Fibroblast of pulmonary artery (primary cell): ENCODE measurements around the gene XCL1.

Experiments
- DNase-seq: peaks from one replicate; pipeline ENCODE4 v3.0.0-alpha.2; 2010; ENCODE audit warnings: low read depth
- H3K4me3 ChIP-seq: replicated peaks from 2 replicates; pipeline ENCODE4 v1.5.1; 2011; ENCODE audit warnings: low read depth, mild to moderate bottlenecking, control low read depth, low read length, moderate library complexity
- CTCF ChIP-seq: IDR thresholded peaks from 2 replicates; pipeline ENCODE4 v1.5.1; 2011; ENCODE audit warnings: mild to moderate bottlenecking, control low read depth, low read length, inconsistent platforms; ENCODE audit errors: missing control alignments

XCL1 gene

GRCh38 chr1:168598892-168599291 lies 22.5 kb downstream of the XCL1 start:
- TF ChIP-seq CTCF = no peak
- H3K4me3 ChIP-seq = no peak overlapping the region
- no peak for DNase-seq

- no peak for DNase-seq
- no peak for TF ChIP-seq CTCF
- no peak overlapping the region for H3K4me3 ChIP-seq
Measured at GRCh38 chr1:168599641-168600040, 23.2 kb downstream of the XCL1 start.

- DNase-seq = no peak
- TF ChIP-seq CTCF = no peak
- H3K4me3 ChIP-seq = no peak overlapping the region
Measured at GRCh38 chr1:168601051-168601450, 24.6 kb downstream of the XCL1 start.

GRCh38 chr1:168603501-168604110 lies 27.2 kb downstream of the XCL1 start:
- H3K4me3 ChIP-seq = no peak overlapping the region
- peak; percentile 84 for TF ChIP-seq CTCF
- peak; percentile 70 for DNase-seq

GRCh38 chr1:168605443-168605842 lies 29.0 kb downstream of the XCL1 start:
- no peak for DNase-seq
- no peak for TF ChIP-seq CTCF
- no peak overlapping the region for H3K4me3 ChIP-seq

- TF ChIP-seq CTCF = no peak
- no peak overlapping the region for H3K4me3 ChIP-seq
- DNase-seq = no peak
Measured at GRCh38 chr1:168606096-168606495, 29.7 kb downstream of the XCL1 start.

GRCh38 chr1:168607872-168608428 lies 31.5 kb downstream of the XCL1 start:
- no peak overlapping the region for H3K4me3 ChIP-seq
- DNase-seq = no peak
- TF ChIP-seq CTCF = no peak
